Liver (tissue), 9 donors: ENCODE data around the gene NMUR2. TPM values are rescaled to one million over a fixed set of nuclear protein-coding genes. Genes with fewer than 3 reads are reported as not detected.

ENCODE experiments used
- DNase-seq: peaks from one replicate; pipeline ENCODE4 v3.0.0-alpha.2; 2017; ENCODE audit warnings: low spot score
- H3K27ac ChIP-seq, 2 donors: one replicate each; pipeline ENCODE4 v1.7.0; 2013; ENCODE audit warnings: inconsistent platforms in 2 of 2, low read length in 2 of 2, control low read depth in 1 of 2, low read depth in 1 of 2, mild to moderate bottlenecking in 1 of 2
- H3K27me3 ChIP-seq, 4 donors: one replicate each; pipeline versions ENCODE4 v1.6.1 to v1.7.0; 2013; ENCODE audit warnings: low read length in 3 of 4, inconsistent platforms in 1 of 4, mild to moderate bottlenecking in 1 of 4, moderate library complexity in 1 of 4; ENCODE audit not compliant: control insufficient read depth in 4 of 4, insufficient read depth in 4 of 4
- H3K36me3 ChIP-seq, 4 donors: one replicate each; pipeline versions ENCODE4 v1.6.1 to v1.7.0; 2013; ENCODE audit warnings: low read length in 3 of 4, mild to moderate bottlenecking in 3 of 4, low read depth in 1 of 4, moderate library complexity in 1 of 4; ENCODE audit not compliant: control insufficient read depth in 4 of 4, insufficient read depth in 3 of 4
- H3K4me1 ChIP-seq, 4 donors: one replicate each; pipeline versions ENCODE4 v1.6.1 to v1.7.0; 2013; ENCODE audit warnings: low read length in 3 of 4, mild to moderate bottlenecking in 3 of 4, moderate library complexity in 1 of 4; ENCODE audit not compliant: control insufficient read depth in 4 of 4, insufficient read depth in 4 of 4
- H3K4me3 ChIP-seq, 3 donors: one replicate each; pipeline versions ENCODE4 v1.6.1 to v1.7.0; 2013; ENCODE audit warnings: low read length in 3 of 3, control low read depth in 1 of 3, low read depth in 1 of 3, mild to moderate bottlenecking in 1 of 3
- H3K9ac ChIP-seq, 2 donors: one replicate each; pipeline ENCODE4 v1.7.0; 2013; ENCODE audit warnings: low read length in 2 of 2, mild to moderate bottlenecking in 2 of 2, moderate library complexity in 2 of 2, control low read depth in 1 of 2, low read depth in 1 of 2
- H3K9me3 ChIP-seq, 4 donors: one replicate each; pipeline versions ENCODE4 v1.6.1 to v1.7.0; 2013; ENCODE audit warnings: low read length in 3 of 4; ENCODE audit not compliant: control insufficient read depth in 4 of 4
- ATF3 ChIP-seq: IDR thresholded peaks from 2 replicates; pipeline ENCODE4 v1.6.1; 2016; ENCODE audit warnings: antibody characterized with exemption
- CTCF ChIP-seq: fragments of 150-350 bp; IDR thresholded peaks from 2 replicates; pipeline ENCODE4 v1.5.1; 2017; ENCODE audit warnings: improper control_type of control experiment, low read depth, low read length; ENCODE audit not compliant: missing input control
- EGR1 ChIP-seq, 2 donors: IDR thresholded peaks; 2 replicates each; pipeline ENCODE4 v1.6.1; 2016 to 2018; ENCODE audit warnings: antibody characterized with exemption in 2 of 2, low read depth in 2 of 2
- FOXA1 ChIP-seq: IDR thresholded peaks from 2 replicates; pipeline ENCODE4 v1.6.1; 2016; ENCODE audit warnings: antibody characterized with exemption
- FOXA2 ChIP-seq: IDR thresholded peaks from 2 replicates; pipeline ENCODE4 v1.6.1; 2016; ENCODE audit warnings: antibody characterized with exemption
- GABPA ChIP-seq, 2 donors: IDR thresholded peaks in 1 of 2; conservative IDR thresholded peaks in 1 of 2; 2 replicates each; pipeline ENCODE4 v1.6.1; 2016; ENCODE audit warnings: antibody characterized with exemption in 2 of 2, mild to moderate bottlenecking in 1 of 2, moderate library complexity in 1 of 2
- HNF4A ChIP-seq, 2 donors: conservative IDR thresholded peaks; 2 replicates each; pipeline ENCODE4 v1.6.1; 2016; ENCODE audit warnings: antibody characterized with exemption in 2 of 2, mild to moderate bottlenecking in 2 of 2
- JUND ChIP-seq, 2 donors: IDR thresholded peaks; 2 replicates each; pipeline ENCODE4 v1.6.1; 2016; ENCODE audit warnings: antibody characterized with exemption in 2 of 2
- MAX ChIP-seq: IDR thresholded peaks from 2 replicates; pipeline ENCODE4 v1.6.1; 2016; ENCODE audit warnings: antibody characterized with exemption
- NR2F2 ChIP-seq: IDR thresholded peaks from 2 replicates; pipeline ENCODE4 v1.6.1; 2016; ENCODE audit warnings: antibody characterized with exemption
- RAD21 ChIP-seq, 2 donors: IDR thresholded peaks; 2 replicates each; pipeline ENCODE4 v1.6.1; 2016; ENCODE audit warnings: antibody characterized with exemption in 2 of 2, mild to moderate bottlenecking in 2 of 2
- REST ChIP-seq: IDR thresholded peaks from 2 replicates; pipeline ENCODE4 v1.6.1; 2016; ENCODE audit warnings: antibody characterized with exemption, mild to moderate bottlenecking
- RXRA ChIP-seq, 2 donors: IDR thresholded peaks; 2 replicates each; pipeline ENCODE4 v1.6.1; 2017 to 2018; ENCODE audit warnings: antibody characterized with exemption in 2 of 2, mild to moderate bottlenecking in 1 of 2
- SP1 ChIP-seq: IDR thresholded peaks from 2 replicates; pipeline ENCODE4 v1.6.1; 2018; ENCODE audit warnings: antibody characterized with exemption, mild to moderate bottlenecking
- TAF1 ChIP-seq: conservative IDR thresholded peaks from 2 replicates; pipeline ENCODE4 v1.6.1; 2016; ENCODE audit warnings: antibody characterized with exemption, mild to moderate bottlenecking
- YY1 ChIP-seq: IDR thresholded peaks from 2 replicates; pipeline ENCODE4 v1.6.1; 2016; ENCODE audit warnings: antibody characterized with exemption, mild to moderate bottlenecking
- WGBS: extraction: QIAGEN DNeasy Blood & Tissue Kit; methylation state at CpG from one replicate; pipeline ENCODE4 v1.1.7; 2013; 5-methylcytosine and 5-hydroxymethylcytosine counted together
- polyA plus RNA-seq, 2 donors: library from polyadenylated mRNA; stranded (reverse) in 1 of 2; unstranded in 1 of 2; fragments of 200-250 nt in 1 of 2; fragments of >200 nt in 1 of 2; fragmentation: Nextera tagmentation in 1 of 2; extraction: Ambion mirVana in 1 of 2; gene quantifications; one replicate each; pipeline versions ENCODE4 v1.2.1 to v1.2.3, GENCODE V29; 2013 to 2015
- total RNA-seq, 2 donors: library from RNA; depleted of rRNA; stranded (reverse); fragments of >200 nt; gene quantifications; one replicate each; pipeline ENCODE4 v1.2.3, GENCODE V29; 2014
- donor health status: healthy.
- donor health status: healthy.
- donor health status: healthy.
- donor health status: healthy.
- donor health status: healthy.

Gene NMUR2
- total and polyA plus RNA-seq, 4 donors = not detected

- H3K4me1 ChIP-seq = no peaks in the 10 kb centered on the region
- DNase-seq = no peak
- H3K36me3 ChIP-seq = no peaks in the 10 kb centered on the region
- no peak overlapping the region for H3K4me3 ChIP-seq
- no peaks in the 10 kb centered on the region for H3K9me3 ChIP-seq
- peaks cover 0 to under 1% (median 0%) of the 10 kb centered on the region in 4 donors for H3K27me3 ChIP-seq
- no peak overlapping the region for H3K9ac ChIP-seq
- WGBS = 61% methylated on average over 1 of the region's 1 CpG
- no peak for TF ChIP-seq JUND (IDR thresholded peaks at IDR 0.05)
- no peak overlapping the region for H3K27ac ChIP-seq
Measured at GRCh38 chr5:152397581-152397980, 7.5 kb downstream of the NMUR2 start.

- DNase-seq = no peak
- Histone ChIP-seq H3K9me3 (no peaks in the 10 kb centered on the region), H3K9ac (no peak overlapping the region), H3K4me3 (no peak overlapping the region), H3K4me1 (no peaks in the 10 kb centered on the region), H3K27ac (no peak overlapping the region), H3K36me3 (no peaks in the 10 kb centered on the region), H3K27me3 (no peaks in the 10 kb centered on the region)
- no peak for TF ChIP-seq REST
- no peak for TF ChIP-seq ATF3
- no peak for TF ChIP-seq TAF1
- no peak for TF ChIP-seq GABPA (IDR thresholded peaks at IDR 0.05 in 1 of 2, conservative IDR thresholded peaks at IDR 0.05 in 1 of 2)
- TF ChIP-seq FOXA2 = no peak
- TF ChIP-seq RXRA (IDR thresholded peaks at IDR 0.05) = no peak
- no peak for TF ChIP-seq RAD21 (IDR thresholded peaks at IDR 0.05)
Measured at GRCh38 chr5:152393441-152393840, 11.6 kb downstream of the NMUR2 start.

GRCh38 chr5:152389208-152389849, 15.8 kb downstream of the NMUR2 start:
- Histone ChIP-seq H3K27me3 (no peaks in the 10 kb centered on the region), H3K27ac (no peak overlapping the region), H3K36me3 (no peaks in the 10 kb centered on the region), H3K9ac (no peak overlapping the region), H3K4me3 (no peak overlapping the region), H3K9me3 (no peaks in the 10 kb centered on the region), H3K4me1 (no peaks in the 10 kb centered on the region)
- no peak for DNase-seq
- 78% methylated on average over 3 of the region's 3 CpGs for WGBS
- no peak for TF ChIP-seq MAX
- no peak for TF ChIP-seq YY1
- TF ChIP-seq REST = no peak
- TF ChIP-seq FOXA2 = no peak
- no peak for TF ChIP-seq NR2F2
- no peak for TF ChIP-seq FOXA1
- TF ChIP-seq GABPA (IDR thresholded peaks at IDR 0.05 in 1 of 2, conservative IDR thresholded peaks at IDR 0.05 in 1 of 2) = no peak
- no peak for TF ChIP-seq RXRA (IDR thresholded peaks at IDR 0.05)
- TF ChIP-seq RAD21 (IDR thresholded peaks at IDR 0.05) = no peak
- TF ChIP-seq EGR1 (IDR thresholded peaks at IDR 0.05; ENCODE audit: low read depth in 2 of 2) = no peak
- no peak for TF ChIP-seq TAF1
- no peak for TF ChIP-seq CTCF
- TF ChIP-seq HNF4A (conservative IDR thresholded peaks at IDR 0.05) = no peak
- TF ChIP-seq JUND (IDR thresholded peaks at IDR 0.05) = no peak
- TF ChIP-seq SP1 = no peak
